ENCODE results near the gene IDUA.
"Not testable (repeated sequence)": the region's sequence is repeated elsewhere in the genome, so short reads cannot be mapped to it uniquely, and the experiment has no call there.

Gene IDUA

DNA sequence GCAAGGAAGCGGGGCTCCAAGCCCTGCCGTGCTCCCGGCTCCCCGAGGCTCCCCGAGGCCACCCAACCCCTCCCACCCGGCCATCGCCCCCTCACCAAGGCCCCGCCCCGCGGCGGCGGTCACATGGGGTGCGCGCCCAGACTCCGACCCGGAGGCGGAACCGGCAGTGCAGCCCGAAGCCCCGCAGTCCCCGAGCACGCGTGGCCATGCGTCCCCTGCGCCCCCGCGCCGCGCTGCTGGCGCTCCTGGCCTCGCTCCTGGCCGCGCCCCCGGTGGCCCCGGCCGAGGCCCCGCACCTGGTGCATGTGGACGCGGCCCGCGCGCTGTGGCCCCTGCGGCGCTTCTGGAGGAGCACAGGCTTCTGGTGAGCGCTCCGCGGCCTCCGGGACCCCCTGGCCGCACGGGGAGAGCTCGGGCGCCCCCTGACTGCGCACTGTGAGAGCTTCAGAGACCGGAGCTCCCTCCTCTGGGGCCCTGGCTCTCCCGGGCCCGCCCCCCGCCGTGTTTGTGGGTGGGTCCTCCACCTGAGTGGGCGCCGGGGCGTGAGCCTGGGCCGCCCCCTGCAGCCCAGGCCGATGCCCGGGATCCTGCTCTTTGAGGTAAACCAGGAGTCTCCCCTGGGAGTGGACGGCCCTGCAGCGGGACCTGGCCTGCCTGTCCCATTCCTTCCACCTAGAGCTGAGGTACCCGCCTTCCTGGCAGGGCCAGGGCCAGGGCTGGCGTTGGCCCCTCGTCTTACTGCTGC, at the start of gene IDUA:
Gene IDUA, plus strand, starts transcription at position 166 of the 745 bp plus-strand sequence. Its CDS starts 41 bp downstream, at position 207.
- peak; percentile 61 for DNase-seq

DNA sequence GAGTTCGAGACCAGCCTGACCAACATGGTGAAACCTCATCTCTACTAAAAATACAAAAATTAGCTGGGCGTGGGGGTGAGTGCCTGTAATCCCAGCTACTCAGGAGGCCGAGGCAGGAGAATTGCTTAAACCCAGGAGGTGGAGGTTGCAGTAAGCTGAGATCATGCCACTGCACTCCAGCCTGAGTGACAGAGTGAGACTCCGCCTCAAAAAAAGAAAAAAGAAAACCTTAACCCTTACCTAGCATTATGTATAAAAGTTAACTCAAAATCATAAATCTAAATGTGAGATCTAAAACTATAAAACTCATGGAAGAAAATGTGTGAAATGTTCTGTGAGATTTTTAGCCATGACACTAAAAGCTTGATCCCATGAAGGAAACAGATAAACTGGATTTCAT, 47.3 kb upstream of the IDUA start:
- DNase-seq: not testable (repeated sequence)

DNA sequence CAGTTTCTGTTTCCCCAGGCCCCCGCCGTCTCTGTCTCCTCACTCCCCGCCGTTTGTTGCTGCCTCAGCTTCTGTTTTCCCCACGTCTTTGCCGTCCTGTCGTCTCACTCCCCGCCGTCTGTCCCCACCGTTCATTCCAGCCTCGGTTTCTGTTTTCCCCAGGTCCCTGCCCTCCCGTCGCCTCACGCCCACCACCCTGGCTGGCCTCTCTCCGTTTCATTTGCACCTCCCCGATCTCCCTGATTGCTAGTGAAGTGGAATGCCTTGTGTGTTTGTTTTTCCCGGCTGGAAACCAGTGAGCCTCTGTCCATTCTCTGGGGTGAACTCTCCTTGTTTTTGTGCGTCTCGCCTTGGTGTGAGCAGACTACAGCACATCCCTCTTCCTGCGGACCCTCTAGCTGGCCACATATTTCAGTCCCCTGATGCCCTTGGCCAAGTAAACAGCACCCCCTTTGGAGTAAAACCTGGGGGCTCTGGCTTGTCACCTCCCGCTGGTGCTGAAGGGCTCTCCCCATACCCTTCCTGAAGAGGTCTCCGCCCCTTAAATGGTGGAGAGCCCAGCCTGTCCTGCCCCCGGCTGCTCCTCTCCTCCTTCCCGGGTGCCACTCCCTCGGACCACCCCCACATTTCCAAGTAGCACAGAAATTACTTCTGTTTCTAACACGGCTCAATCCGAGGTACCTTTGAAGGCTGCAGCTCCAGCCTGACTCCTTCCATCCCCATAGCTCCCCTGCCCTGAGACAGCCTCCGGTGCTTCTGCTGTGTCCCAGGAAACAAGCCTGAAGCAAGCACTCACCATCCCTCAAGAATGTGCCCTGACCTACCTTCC, 41.4 kb upstream of the IDUA start:
- no peak for DNase-seq

DNA sequence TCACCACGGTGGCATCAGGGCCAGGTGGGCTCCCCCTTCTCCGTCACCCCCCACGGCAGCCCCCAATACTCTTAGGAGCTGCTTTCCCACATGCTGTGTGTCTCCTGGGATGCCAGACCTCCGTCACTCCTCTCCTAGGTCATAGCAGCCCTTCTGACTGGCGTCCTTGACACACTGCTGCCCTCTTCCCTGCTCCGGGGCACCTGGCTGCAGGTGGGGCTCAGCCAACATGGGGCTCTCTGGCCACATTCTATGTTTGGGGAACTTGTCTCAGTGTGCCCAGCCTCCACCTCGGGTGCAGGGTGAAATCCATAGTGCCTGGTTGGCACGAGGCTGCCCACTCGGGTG, 40.8 kb upstream of the IDUA start:
- DNase-seq: no peak

DNA sequence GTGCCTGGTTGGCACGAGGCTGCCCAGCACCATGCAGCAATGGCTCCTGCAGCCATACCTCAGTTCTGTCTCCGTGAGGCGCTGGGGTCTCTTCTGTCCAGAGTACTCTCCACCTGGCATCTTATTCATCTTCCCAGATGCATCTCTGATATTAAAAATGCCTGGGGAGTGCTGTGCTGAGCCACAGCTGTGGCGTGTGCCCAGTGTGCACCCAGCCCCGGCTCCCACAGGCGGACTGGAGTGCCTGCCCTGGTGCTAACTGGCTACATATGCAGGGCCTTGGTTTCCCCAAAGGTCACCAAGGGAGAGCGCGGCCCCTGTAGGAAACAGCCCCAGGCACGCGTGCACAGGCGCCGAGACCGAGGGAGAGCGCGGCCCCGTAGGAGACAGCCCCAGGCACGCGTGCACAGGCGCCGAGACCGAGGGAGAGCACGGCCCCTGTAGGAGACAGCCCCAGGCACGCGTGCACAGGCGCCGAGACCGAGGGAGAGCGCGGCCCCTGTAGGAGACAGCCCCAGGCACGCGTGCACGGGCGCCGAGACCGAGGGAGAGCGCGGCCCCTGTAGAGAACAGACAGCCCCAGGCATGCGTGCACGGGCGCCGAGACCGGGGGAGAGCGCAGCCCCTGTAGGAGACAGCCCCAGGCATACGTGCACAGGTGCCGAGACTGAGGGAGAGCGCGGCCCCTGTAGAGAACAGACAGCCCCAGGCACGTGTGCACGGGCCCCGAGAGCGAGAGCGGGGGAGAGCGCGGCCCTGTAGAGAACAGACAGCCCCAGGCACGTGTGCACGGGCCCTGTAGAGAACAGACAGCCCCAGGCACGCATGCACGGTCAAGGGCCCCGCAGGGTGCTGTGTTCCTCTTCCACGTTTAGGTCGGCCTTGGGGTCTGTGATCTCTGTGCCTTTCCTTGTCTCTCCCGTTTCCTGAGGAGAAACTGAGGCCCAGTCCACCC, 40.0 kb upstream of the IDUA start:
- DNase-seq: no peak

DNA sequence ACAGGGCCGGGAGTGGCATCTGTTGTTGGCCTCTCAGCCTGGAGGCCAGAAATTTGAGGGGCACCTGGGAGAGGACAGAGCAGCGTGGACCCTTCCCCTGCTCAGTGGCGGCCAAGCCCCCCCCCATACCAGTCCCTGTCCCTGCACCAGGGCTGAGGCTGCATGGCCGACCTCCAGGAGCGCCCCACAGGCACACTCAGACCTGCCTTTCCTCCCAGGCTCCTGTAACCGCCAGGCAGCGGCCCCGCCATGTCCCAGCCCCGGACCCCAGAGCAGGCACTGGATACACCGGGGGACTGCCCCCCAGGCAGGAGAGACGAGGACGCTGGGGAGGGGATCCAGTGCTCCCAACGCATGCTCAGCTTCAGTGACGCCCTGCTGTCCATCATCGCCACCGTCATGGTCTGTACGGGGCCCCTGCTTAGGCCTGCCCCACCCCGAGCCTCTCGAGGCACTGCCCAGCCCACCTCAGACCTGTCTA, 39.3 kb upstream of the IDUA start:
- DNase-seq: no peak

DNA sequence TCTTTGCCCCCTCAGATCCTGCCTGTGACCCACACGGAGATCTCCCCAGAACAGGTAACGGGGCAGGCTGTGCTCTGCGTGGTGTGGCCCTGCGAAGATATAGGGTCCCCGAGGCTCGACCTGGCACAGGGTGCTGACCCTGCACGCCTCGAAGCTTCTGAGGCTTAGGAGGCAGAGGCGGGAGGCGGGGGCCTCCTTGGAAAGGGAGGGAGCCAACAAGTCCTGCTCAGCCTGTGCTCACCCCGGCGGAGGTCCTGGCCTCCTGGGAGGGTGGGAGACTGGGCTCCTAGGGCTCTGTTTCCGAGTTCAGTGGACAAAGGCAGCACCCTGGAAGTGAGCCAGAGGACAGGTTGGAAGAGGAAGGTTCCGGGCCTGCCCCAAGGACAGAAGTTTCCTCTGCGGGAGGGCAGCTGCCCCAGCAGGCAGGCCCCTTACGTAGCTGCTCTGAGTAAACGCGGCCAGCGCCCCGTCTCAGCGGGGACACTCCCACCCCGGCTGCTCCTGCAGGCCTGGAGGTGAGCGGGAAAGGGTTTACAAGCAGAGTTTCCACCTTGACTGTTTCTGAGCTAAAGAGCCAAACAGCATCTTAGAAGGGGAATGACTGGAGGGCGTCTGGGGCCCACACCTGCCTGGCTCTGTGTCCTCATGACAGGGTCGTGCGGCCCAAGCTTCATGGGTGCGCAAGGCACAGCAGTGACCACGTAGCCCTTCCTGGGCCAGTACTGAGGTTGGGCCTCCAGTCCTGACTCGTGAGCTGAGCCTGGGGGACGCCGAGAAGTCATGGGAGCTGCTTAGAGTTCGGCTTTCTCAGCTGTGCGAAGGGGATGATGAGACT, 38.5 kb upstream of the IDUA start:
- DNase-seq: no peak

DNA sequence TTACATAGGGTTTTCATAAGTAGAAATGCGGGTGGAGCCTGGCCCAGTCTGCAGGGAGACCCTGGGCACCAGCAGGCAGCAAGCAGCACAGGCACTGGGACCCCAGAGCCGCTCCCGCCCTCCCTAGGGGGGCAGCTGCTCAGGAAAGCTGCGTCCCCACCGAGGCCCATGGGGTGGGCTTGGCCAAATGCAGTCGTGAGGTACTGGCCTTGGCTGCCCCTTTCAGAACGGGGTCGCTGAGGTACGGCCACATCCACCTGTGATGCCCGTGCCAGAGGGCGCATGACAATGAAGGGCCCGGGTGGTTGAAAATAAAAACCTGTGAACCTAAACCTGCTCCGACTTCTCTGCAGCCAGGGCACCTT, 37.9 kb upstream of the IDUA start:
- no peak for DNase-seq

DNA sequence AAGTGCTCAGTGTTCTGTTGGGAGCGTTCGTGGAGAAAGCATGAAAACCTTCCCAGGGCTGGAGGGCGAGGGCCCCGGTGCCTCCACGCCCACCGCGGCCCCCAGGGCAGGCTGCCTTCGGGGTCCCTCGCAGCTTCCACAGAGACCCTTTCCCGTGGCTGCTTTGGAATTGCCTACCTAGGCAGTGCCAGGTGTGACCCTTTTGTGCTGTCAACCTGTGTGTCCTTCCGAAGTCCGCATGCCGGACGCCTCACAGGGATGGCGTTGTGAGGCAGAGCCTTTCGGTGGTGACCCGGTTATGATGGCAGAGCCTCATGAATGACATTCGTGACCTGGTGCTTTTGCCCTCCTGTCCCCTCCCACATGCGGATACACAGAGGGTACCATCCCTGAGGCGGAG, 37.2 kb upstream of the IDUA start:
- no peak for DNase-seq

DNA sequence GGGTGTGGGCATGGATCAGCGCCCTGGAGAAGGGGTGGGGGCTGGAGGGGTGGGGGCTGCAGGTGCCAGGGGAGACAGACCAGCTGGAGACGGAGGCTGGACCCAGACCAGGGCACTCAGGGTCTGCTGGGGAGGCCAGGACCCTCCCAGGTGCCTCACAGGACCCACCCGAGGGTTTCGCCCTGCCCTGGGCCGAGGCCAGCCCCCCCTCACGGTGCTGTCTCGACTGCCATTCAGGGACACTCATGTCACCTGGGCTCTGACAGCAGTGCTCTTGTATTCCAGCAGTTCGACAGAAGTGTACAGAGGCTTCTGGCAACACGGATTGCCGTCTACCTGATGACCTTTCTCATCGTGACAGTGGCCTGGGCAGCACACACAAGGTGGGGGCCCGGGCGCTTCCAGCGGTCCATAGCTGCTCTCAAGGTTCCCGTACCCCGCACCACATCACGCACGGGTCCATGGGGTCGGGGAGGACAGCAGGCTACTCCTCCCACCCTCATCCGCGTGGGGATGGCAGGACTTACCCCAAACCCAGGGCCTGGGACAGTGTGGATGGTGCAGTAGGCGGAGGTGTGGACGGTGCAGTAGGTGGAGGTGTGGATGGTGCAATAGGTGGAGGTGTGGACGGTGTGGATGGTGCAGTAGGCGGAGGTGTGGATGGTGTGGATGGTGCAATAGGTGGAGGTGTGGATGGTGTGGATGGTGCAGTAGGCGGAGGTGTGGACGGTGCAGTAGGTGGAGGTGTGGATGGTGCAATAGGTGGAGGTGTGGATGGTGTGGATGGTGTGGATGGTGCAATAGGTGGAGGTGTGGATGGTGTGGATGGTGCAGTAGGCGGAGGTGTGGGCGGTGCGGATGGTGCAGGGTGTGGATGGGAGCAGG, 36.5 kb upstream of the IDUA start:
- DNase-seq: no peak

DNA sequence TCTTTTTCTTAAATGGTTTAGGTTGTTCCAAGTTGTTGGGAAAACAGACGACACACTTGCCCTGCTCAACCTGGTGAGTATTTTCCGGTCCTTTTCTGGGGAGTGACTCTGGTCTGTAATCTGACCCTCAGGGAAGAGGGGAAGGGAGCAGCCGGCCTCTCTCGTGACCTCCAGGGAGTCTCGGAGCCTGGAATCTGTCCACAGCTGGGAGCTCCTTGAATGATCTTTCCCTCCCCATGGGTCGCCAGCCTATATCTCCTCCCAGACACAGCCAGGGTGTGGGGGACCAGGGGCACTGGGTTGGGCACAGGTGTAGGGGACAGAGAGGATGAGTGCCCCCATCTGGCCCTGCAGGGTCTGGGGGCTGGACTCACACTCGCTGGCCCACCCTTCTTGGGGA, 35.7 kb upstream of the IDUA start:
- no peak for DNase-seq

DNA sequence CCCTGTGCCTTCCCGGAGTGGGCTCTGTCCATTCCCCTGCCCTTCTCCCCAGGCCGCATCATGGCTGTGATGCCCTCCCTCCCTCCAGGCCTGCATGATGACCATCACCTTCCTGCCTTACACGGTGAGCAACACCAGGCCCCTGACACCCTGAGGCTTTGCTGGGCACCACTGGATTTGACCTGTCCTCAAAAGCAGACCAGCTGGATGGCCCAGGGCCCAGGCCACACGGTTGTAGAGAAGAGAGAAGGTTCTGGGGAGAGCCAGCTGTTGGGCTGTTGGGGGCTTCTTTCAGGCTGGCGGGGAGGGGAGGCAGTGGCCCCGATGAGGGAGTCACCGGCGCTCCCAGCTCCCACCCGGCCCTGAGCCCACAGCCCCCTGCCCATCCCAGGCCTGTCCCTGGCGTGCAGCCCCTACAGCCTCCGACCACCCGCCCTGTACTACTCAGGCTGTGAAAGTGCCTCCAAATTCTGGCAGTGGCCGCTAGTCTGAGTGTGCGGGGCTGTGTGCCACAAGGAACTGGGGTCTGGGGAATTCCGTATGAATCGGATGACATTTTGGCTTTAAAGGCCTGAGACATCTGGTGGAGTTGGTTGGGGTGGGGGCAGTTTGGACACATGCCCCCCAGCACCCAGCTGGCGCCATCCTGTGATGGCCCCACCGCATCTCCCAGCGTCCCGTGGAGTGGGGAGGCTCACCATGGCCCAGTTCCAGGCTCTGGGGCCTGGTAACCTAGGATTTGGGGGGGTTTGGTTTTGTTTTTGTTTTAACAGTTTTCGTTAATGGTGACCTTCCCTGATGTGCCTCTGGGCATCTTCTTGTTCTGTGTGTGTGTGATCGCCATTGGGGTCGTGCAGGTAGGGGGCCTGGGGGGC, 35.0 kb upstream of the IDUA start:
- DNase-seq: no peak

DNA sequence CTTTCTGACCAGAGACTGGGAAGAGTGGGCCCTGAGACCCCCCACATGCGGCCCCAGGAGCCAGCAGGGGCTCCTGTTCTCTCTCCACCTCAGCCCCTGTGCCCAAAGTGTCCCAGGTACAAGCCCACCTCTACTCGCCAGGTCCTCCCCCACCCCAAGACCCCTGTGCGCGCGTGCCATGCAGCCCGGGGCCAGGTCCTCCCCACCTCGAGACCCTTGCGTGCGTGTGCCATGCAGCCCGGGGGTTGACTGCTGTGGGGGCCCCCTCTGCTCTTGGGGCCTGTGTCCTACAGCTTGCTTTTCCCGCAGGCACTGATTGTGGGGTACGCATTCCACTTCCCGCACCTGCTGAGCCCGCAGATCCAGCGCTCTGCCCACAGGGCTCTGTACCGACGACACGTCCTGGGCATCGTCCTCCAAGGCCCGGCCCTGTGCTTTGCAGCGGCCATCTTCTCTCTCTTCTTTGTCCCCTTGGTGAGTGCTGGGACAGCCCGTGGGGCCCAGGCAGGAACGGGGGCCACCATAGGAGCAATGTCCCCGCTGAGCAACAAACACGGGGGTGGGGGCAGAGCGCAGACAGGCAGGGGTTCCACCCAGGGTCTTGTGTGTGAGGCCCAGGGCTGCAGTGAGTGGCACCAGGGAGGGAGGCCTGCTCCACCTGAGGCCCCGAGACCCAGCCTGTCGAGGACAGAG, 33.8 kb upstream of the IDUA start:
- no peak for DNase-seq

DNA sequence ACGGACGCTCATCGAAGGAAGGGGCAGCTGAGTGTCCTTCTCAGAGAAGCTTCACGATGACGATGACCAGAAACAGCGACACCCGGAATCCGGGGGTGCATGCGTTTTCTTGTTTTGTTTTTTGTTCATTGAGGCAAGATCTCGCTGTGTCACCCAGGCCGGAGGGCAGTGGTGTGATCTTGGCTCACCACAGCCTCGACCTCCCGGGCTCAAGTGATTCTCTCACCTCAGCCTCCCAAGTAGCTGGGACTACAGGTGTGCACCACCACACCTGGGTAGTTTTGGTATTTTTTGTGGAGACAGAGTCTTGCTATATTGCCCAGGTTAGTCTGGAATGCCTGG, 33.3 kb upstream of the IDUA start:
- no peak for DNase-seq

DNA sequence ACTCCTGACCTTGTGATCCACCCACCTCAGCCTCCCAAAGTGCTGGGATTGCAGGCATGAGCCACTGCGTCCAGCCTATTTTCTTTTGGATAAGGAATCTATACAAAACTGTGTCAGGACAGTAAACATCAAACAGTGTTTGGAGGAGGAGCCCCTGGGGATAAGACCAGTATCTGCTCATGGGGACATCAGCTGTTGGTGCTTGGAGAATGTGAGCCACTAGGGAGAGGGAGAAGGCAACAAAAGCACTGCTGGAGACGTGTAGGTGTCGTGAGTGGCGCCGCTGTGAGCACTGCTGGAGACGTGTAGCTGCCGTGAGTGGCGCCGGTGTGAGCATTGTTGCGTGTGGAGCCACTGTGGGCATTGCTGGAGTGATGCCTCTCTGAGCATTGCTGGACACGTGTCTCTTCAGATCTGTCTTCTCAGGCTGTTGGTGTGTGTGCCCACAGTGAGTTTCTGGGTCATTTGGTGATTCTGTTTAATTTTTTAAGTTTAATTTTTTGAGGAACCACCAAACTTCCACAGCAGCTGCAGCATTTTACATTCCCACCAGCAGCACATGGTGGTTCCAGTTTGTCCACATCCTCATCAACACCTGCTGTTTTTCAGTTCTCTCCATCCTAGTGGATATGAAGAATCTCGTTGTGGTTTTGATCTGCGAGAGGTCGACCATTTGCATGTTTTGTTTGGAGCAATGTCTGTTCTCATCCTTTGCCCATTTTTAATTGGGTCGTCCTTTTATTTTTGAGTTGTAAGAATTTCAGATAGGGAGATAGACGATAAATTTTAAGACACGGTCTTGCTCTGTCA, 32.4 kb upstream of the IDUA start:
- DNase-seq: no peak

DNA sequence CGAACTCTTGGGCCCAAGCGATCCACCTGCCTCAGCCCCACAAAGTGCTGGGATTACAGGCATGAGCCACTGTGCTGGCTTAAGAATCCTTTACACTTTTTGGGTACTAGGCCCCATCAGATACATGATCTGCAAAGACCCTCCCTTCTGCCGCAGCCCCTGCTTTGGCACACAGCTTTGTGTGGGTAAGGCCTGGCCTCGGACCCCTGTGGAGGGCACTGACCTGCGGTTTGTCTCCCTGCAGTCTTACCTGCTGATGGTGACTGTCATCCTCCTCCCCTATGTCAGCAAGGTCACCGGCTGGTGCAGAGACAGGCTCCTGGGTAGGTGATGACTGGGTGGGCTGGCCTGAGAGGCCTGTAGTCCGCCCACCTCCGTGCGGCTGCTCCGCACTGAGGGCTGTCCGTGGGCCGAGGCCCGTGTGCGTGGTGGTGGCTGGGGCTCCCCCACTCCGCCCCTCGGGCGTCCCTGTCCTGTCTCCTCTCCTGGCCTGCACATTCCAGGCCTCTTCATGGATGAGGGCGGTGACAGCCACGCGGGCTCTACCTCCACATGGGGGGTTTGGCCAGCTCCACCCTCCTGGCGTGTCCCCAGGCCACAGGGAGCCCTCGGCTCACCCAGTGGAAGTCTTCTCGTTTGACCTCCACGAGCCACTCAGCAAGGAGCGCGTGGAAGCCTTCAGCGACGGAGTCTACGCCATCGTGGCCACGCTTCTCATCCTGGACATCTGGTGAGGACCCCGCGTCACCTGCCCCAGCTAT, 31.5 kb upstream of the IDUA start:
- DNase-seq: no peak

DNA sequence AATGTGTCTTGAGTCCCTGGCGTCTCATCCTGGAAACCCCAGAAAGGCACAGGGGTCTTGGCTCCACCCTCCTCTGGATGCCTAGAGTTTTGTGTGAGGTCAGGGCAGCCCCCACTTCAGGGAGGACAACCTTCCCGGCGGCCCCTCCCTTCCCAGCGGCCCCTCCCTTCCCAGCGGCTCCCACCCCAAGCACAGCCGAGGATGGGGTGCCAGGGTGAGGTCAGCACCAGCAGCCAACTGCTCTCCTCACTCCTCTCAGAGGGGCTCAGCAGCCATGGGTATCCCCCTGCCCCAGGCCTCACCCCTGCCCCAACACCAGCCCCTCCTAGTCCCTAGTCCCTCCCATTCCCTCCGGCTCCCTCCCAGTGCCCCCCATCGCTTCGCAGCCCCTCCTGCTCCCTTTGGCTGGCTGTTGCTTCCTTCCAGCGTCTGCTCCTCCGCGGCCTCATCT, 30.9 kb upstream of the IDUA start:
- DNase-seq: no peak

Data from COR-L47 (cell line).